H9 (cell line): ENCODE data around the gene ADAM23. TPM values are rescaled to one million over a fixed set of nuclear protein-coding genes. Genes with fewer than 3 reads are reported as not detected.

Experiments used
- DNase-seq: peaks from one replicate; pipeline ENCODE4 v3.0.0-alpha.2; 2017
- H2AFZ ChIP-seq: one replicate; pipeline ENCODE4 v1.6.1; 2013; ENCODE audit warnings: mild to moderate bottlenecking, low read length, control low read depth, moderate library complexity
- H2AK5ac ChIP-seq: 2 replicates; pipeline ENCODE4 v1.6.1; 2013; ENCODE audit warnings: low read length, control low read depth, mixed read lengths; ENCODE audit not compliant: insufficient read length
- H2BK120ac ChIP-seq: one replicate; pipeline ENCODE4 v1.6.1; 2013; ENCODE audit warnings: low read depth, mild to moderate bottlenecking, low read length, control low read depth, inconsistent platforms; ENCODE audit not compliant: poor library complexity, severe bottlenecking
- H2BK12ac ChIP-seq: 2 replicates; pipeline ENCODE4 v1.6.1; 2013; ENCODE audit warnings: low read length, control low read depth, mixed read lengths, low read depth; ENCODE audit not compliant: insufficient read length
- H2BK15ac ChIP-seq: 2 replicates; pipeline ENCODE4 v1.6.1; 2013; ENCODE audit warnings: low read depth, low read length, control low read depth
- H2BK20ac ChIP-seq: one replicate; pipeline ENCODE4 v1.6.1; 2013; ENCODE audit warnings: low read depth, mild to moderate bottlenecking, low read length, control low read depth, inconsistent platforms; ENCODE audit not compliant: poor library complexity, severe bottlenecking
- H2BK5ac ChIP-seq: 2 replicates; pipeline ENCODE4 v1.6.1; 2013; ENCODE audit warnings: low read length, control low read depth, mixed read lengths; ENCODE audit not compliant: insufficient read length
- H3K14ac ChIP-seq: 2 replicates; pipeline ENCODE4 v1.6.1; 2013; ENCODE audit warnings: low read length, control low read depth; ENCODE audit not compliant: insufficient read depth
- H3K18ac ChIP-seq: 2 replicates; pipeline ENCODE4 v1.6.1; 2013; ENCODE audit warnings: low read depth, mild to moderate bottlenecking, mixed read lengths, low read length, control low read depth; ENCODE audit not compliant: insufficient read length
- H3K23ac ChIP-seq: 2 replicates; pipeline ENCODE4 v1.6.1; 2013; ENCODE audit warnings: low read length, control low read depth, mixed read lengths, low read depth; ENCODE audit not compliant: insufficient read length
- H3K23me2 ChIP-seq: 2 replicates; pipeline ENCODE4 v1.6.1; 2013; ENCODE audit warnings: low read depth, mild to moderate bottlenecking, mixed read lengths, low read length, control low read depth; ENCODE audit not compliant: insufficient read length, poor library complexity, severe bottlenecking
- H3K27ac ChIP-seq: 2 replicates; pipeline ENCODE4 v1.5.1; 2013; ENCODE audit warnings: low read length, control low read depth, mixed read lengths, low read depth; ENCODE audit not compliant: insufficient read length
- H3K27me3 ChIP-seq: 2 replicates; pipeline ENCODE4 v1.6.1; 2013; ENCODE audit warnings: low read length, control low read depth, inconsistent platforms; ENCODE audit not compliant: insufficient read depth
- H3K4ac ChIP-seq: 2 replicates; pipeline ENCODE4 v1.6.1; 2013; ENCODE audit warnings: low read depth, mild to moderate bottlenecking, control low read depth, inconsistent platforms, low read length, moderate library complexity
- H3K4me1 ChIP-seq: 2 replicates; pipeline ENCODE4 v1.6.1; 2013; ENCODE audit warnings: low read length, control low read depth, inconsistent platforms; ENCODE audit not compliant: insufficient read depth
- H3K4me2 ChIP-seq: 2 replicates; pipeline ENCODE4 v1.6.1; 2013; ENCODE audit warnings: low read length, control low read depth, mixed read lengths; ENCODE audit not compliant: insufficient read length, insufficient read depth
- H3K56ac ChIP-seq: 2 replicates; pipeline ENCODE4 v1.6.1; 2013; ENCODE audit warnings: low read depth, mild to moderate bottlenecking, mixed read lengths, low read length, control low read depth; ENCODE audit not compliant: insufficient read length
- H3K79me1 ChIP-seq: 2 replicates; pipeline ENCODE4 v1.6.1; 2013; ENCODE audit warnings: low read depth, mild to moderate bottlenecking, moderate library complexity, low read length, control low read depth, inconsistent platforms; ENCODE audit not compliant: insufficient read depth, poor library complexity, severe bottlenecking
- H3K79me2 ChIP-seq: 2 replicates; pipeline ENCODE4 v1.6.1; 2013; ENCODE audit warnings: low read length, control low read depth, inconsistent platforms; ENCODE audit not compliant: insufficient read depth
- H3K9ac ChIP-seq: 2 replicates; pipeline ENCODE4 v1.6.1; 2013; ENCODE audit warnings: low read length, control low read depth, mixed read lengths; ENCODE audit not compliant: insufficient read length; ENCODE audit errors: extremely low read depth
- H3K9me3 ChIP-seq: one replicate; pipeline ENCODE4 v1.6.1; 2013; ENCODE audit warnings: low read depth, low read length, inconsistent platforms; ENCODE audit not compliant: control insufficient read depth
- H3T11ph ChIP-seq: one replicate; pipeline ENCODE4 v1.6.1; 2013; ENCODE audit warnings: mild to moderate bottlenecking, low read length, control low read depth, inconsistent platforms
- H4K20me1 ChIP-seq: one replicate; pipeline ENCODE4 v1.6.1; 2013; ENCODE audit not compliant: control insufficient read depth, insufficient read length, insufficient read depth
- H4K5ac ChIP-seq: 2 replicates; pipeline ENCODE4 v1.6.1; 2013; ENCODE audit warnings: low read depth, mild to moderate bottlenecking, mixed read lengths, low read length, control low read depth; ENCODE audit not compliant: insufficient read length
- H4K8ac ChIP-seq: replicated peaks from 2 replicates; pipeline ENCODE4 v1.6.1; 2013; ENCODE audit warnings: low read length, control low read depth, mixed read lengths, low read depth; ENCODE audit not compliant: insufficient read length
- H4K91ac ChIP-seq: 2 replicates; pipeline ENCODE4 v1.6.1; 2013; ENCODE audit warnings: low read depth, mild to moderate bottlenecking, moderate library complexity, mixed read lengths, low read length, control low read depth; ENCODE audit not compliant: insufficient read length
- H3K27ac Mint-ChIP-seq, 3 experiments: 2 replicates in 2 of 3; 3 replicates in 1 of 3; pipeline ENCODE4 v1.8.0; 2020 to 2021; ENCODE audit warnings: mixed read lengths in 3 of 3, mild to moderate bottlenecking in 1 of 3, moderate library complexity in 1 of 3
- H3K27me3 Mint-ChIP-seq: 2 replicates; pipeline ENCODE4 v1.8.0; 2021; ENCODE audit warnings: low read depth, mild to moderate bottlenecking, moderate library complexity, mixed read lengths
- H3K36me3 Mint-ChIP-seq, 3 experiments: 2 replicates in 2 of 3; 3 replicates in 1 of 3; pipeline ENCODE4 v1.8.0; 2020 to 2021; ENCODE audit warnings: low read depth in 3 of 3, mixed read lengths in 3 of 3; ENCODE audit not compliant: insufficient read depth in 1 of 3
- H3K4me1 Mint-ChIP-seq, 2 experiments: 2 replicates each; pipeline ENCODE4 v1.8.0; 2020; ENCODE audit warnings: mixed read lengths in 2 of 2
- H3K4me3 Mint-ChIP-seq, 2 experiments: 2 replicates in 1 of 2; 3 replicates in 1 of 2; pipeline ENCODE4 v1.8.0; 2020 to 2021; ENCODE audit warnings: mild to moderate bottlenecking in 2 of 2, mixed read lengths in 2 of 2, moderate library complexity in 1 of 2
- H3K9me3 Mint-ChIP-seq, 2 experiments: 2 replicates in 1 of 2; 3 replicates in 1 of 2; pipeline ENCODE4 v1.8.0; 2020; ENCODE audit warnings: mild to moderate bottlenecking in 2 of 2, mixed read lengths in 2 of 2, moderate library complexity in 1 of 2
- WGBS: extraction: QIAGEN DNeasy Blood & Tissue Kit; methylation state at CpG from one replicate; pipeline ENCODE4 v1.1.7; 2013; ENCODE audit warnings: missing lambda C conversion rate, low lambda C conversion rate, mixed read lengths; ENCODE audit not compliant: insufficient read length; ENCODE audit errors: extremely low coverage; 5-methylcytosine and 5-hydroxymethylcytosine counted together
- total RNA-seq: library from RNA; stranded (reverse); gene quantifications from 2 replicates; pipeline ENCODE4 v1.2.1, GENCODE V29; 2021
- TF ChIP-seq, protein P1 (sequence below): fragments of 200-600 bp; sonication (generic); conservative IDR thresholded peaks from 3 replicates; pipeline ENCODE4 v1.8.0; 2021; ENCODE audit warnings: antibody characterized with exemption, mild to moderate bottlenecking

ADAM23 gene
- total RNA-seq, 1 experiment from 2014 or later = 21.4 TPM

DNA sequence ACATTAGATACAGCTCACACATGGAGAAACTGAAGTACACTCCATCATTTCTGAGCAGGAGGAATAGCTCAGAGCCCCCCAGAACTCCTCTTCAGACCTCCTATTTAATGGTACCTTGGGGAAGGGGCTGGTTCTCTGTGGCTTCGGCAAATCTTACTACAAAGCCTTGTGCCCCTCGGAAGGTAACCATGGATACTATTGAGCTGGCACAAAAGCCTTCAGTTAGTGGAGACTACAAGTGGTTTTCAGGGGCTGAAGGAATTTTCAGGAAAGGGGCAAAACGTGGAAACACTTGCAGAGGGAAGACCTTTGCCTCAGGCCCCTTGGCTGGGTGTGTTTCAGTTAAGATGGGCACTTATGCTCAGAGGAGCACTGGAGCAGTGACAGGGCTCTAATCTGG, 197.9 kb downstream of the ADAM23 start:
- Histone ChIP-seq H2BK5ac (no peak overlapping the region), H3K18ac (no peak overlapping the region), H3T11ph (no peak overlapping the region), H4K5ac (no peak overlapping the region), H3K23me2 (peaks cover 9% of the 10 kb centered on the region), H3K79me1 (no peaks in the 10 kb centered on the region), H2BK20ac (no peak overlapping the region), H3K4me2 (peak overlapping the region; percentile 90), H3K23ac (no peak overlapping the region), H3K9me3 (no peaks in the 10 kb centered on the region), H3K27ac (no peak overlapping the region), H2BK15ac (no peak overlapping the region), H2AK5ac (no peak overlapping the region), H3K4ac (no peak overlapping the region), H3K56ac (no peak overlapping the region), H3K9ac (no peak overlapping the region), H3K14ac (no peak overlapping the region), H2AFZ (no peak overlapping the region), H3K27me3 (peaks cover 19% of the 10 kb centered on the region; the same call in 1 of the 2 replicates), H2BK120ac (no peak overlapping the region), H4K8ac (no peak overlapping the region), H4K91ac (no peak overlapping the region), H4K20me1 (no peaks in the 10 kb centered on the region), H2BK12ac (no peak overlapping the region), H3K4me1 (no peaks in the 10 kb centered on the region), H3K79me2 (no peaks in the 10 kb centered on the region)
- TF ChIP-seq, protein P1, sequence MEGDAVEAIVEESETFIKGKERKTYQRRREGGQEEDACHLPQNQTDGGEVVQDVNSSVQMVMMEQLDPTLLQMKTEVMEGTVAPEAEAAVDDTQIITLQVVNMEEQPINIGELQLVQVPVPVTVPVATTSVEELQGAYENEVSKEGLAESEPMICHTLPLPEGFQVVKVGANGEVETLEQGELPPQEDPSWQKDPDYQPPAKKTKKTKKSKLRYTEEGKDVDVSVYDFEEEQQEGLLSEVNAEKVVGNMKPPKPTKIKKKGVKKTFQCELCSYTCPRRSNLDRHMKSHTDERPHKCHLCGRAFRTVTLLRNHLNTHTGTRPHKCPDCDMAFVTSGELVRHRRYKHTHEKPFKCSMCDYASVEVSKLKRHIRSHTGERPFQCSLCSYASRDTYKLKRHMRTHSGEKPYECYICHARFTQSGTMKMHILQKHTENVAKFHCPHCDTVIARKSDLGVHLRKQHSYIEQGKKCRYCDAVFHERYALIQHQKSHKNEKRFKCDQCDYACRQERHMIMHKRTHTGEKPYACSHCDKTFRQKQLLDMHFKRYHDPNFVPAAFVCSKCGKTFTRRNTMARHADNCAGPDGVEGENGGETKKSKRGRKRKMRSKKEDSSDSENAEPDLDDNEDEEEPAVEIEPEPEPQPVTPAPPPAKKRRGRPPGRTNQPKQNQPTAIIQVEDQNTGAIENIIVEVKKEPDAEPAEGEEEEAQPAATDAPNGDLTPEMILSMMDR = no peak
- Mint-ChIP-seq H3K27me3 (peaks cover 17% of the 10 kb centered on the region), H3K36me3 (no peaks in the 10 kb centered on the region), H3K4me1 (peaks cover 0 to 9% of the 10 kb centered on the region in 2 experiments; a peak in 3 of 4 replicates), H3K9me3 (no peaks in the 10 kb centered on the region), H3K4me3 (peak overlapping the region; percentile 26 to 88; a peak in 3 of 5 replicates), H3K27ac (no peak overlapping the region)
- no peak for DNase-seq
- no CpG with 5 or more reads among the region's 3 CpGs for WGBS
